AG04450 (cell line): Measurements from ENCODE around the gene C7orf25. TPM values are rescaled to one million over a fixed set of nuclear protein-coding genes. Genes with fewer than 3 reads are reported as not detected.

ENCODE experiments used
- CTCF ChIA-PET: fragments of 300-600, 350-600 bp; formaldehyde crosslinking; extraction: SDS; loops from one replicate; lab custom pipeline; 2022; ENCODE audit warnings: antibody characterized with exemption, inconsistent platforms; lab: Charles Lee
- POLR2A ChIA-PET: fragments of 350-600 bp; formaldehyde crosslinking; extraction: SDS; loops from one replicate; lab custom pipeline; 2021; ENCODE audit warnings: antibody characterized with exemption, inconsistent platforms; lab: Yijun Ruan, JAX
- DNase-seq: peaks from one replicate; pipeline ENCODE4 v3.0.0-alpha.2; 2011; ENCODE audit warnings: low read depth, low spot score
- H3K27ac ChIP-seq: one replicate; pipeline ENCODE4 v1.5.1; 2012; ENCODE audit warnings: low read depth, low read length, control low read depth
- H3K27me3 ChIP-seq: one replicate; pipeline ENCODE4 v1.6.0; 2012; ENCODE audit warnings: low read length; ENCODE audit not compliant: control insufficient read depth, insufficient read depth
- H3K4me3 ChIP-seq: 2 replicates; pipeline ENCODE4 v1.5.1; 2011; ENCODE audit warnings: mild to moderate bottlenecking, low read depth, low read length, control low read depth
- H3K9me3 ChIP-seq: 2 replicates; pipeline ENCODE4 v1.5.1; 2012; ENCODE audit warnings: low read length; ENCODE audit not compliant: control insufficient read depth, insufficient read depth
- polyA plus RNA-seq: library from polyadenylated mRNA; depleted of rRNA; stranded (reverse); fragments of >200 nt; gene quantifications from 2 replicates; pipeline ENCODE4 v1.2.3, GENCODE V29; 2011
- TF ChIP-seq, protein P1 (sequence below): IDR thresholded peaks from 2 replicates; pipeline ENCODE4 v1.5.1; 2011; ENCODE audit warnings: low read depth, low read length, control low read depth, inconsistent platforms

The C7orf25 gene
- polyA plus RNA-seq, 1 experiment: 3.8 TPM

DNA sequence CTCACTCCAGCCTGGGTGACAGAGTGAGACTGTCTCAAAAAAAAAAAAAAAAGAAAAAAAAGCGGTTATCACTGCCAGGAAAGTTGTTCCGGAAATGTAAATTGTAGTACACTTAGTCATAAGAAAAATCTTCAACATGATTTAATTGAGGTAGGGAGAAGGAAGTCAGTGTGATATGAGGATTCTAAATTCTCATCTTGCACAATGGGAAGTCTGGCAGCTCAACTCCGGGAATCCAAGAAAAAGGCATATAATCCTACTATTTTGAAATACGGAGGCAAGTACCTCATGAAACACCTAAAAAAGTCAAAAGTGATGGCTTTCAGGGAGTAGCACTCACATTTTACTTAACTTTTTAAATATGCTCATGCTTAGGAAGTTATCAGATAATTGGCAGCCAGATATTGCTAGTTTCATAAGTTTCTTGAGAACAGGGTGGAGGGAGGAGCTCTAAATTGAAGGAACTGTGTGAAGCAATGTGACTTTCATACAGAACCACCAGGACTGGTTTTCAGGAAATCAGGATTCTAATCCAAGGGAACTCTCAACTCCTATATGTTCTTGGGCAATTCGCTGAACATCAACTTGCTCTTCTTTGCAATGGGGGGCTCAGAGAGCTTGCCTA lies 2.7 kb upstream of the C7orf25 start:
- POLR2A ChIA-PET: interaction anchor here (0.6 to 0.7 kb wide), 2 partner anchors 668 to 1173 kb away, joined by 3 to 5 read pairs; partner anchors contain the start of gene STK17A
- Histone ChIP-seq H3K27ac (no peak overlapping the region), H3K4me3 (no peak overlapping the region), H3K27me3 (no peaks in the 10 kb centered on the region), H3K9me3 (no peaks in the 10 kb centered on the region)
- DNase-seq: no peak
- TF ChIP-seq, protein P1, sequence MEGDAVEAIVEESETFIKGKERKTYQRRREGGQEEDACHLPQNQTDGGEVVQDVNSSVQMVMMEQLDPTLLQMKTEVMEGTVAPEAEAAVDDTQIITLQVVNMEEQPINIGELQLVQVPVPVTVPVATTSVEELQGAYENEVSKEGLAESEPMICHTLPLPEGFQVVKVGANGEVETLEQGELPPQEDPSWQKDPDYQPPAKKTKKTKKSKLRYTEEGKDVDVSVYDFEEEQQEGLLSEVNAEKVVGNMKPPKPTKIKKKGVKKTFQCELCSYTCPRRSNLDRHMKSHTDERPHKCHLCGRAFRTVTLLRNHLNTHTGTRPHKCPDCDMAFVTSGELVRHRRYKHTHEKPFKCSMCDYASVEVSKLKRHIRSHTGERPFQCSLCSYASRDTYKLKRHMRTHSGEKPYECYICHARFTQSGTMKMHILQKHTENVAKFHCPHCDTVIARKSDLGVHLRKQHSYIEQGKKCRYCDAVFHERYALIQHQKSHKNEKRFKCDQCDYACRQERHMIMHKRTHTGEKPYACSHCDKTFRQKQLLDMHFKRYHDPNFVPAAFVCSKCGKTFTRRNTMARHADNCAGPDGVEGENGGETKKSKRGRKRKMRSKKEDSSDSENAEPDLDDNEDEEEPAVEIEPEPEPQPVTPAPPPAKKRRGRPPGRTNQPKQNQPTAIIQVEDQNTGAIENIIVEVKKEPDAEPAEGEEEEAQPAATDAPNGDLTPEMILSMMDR: no peak
- CTCF ChIA-PET: interaction anchor here (0.7 kb wide), 1 partner anchor 27 kb away, joined by 4 read pairs; no protein-coding TSS in a partner anchor

DNA sequence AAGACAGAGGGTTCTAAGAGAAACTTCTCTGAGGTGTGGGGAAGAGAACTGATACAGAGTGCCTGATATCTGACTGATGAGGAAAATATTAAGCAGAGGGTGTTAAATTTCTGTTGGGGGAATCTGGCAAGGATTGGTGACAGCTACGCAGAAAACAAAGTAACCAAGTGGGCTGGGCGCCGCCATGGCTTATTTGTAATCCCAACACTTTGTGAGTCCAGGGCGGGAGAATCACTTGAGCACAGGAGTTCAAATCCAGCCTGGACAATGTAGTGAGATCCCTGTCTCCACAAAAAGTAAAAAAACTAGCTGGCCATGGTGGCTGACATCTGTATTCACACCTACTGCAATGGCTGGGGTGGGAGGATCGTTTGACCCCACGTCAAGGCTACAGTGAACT lies 2.1 kb upstream of the C7orf25 start:
- no peak for DNase-seq
- TF ChIP-seq, protein P1: no peak
- no peaks in the 10 kb centered on the region for H3K9me3 ChIP-seq
- no peaks in the 10 kb centered on the region for H3K27me3 ChIP-seq
- H3K4me3 ChIP-seq: no peak overlapping the region
- ChIA-PET CTCF (interaction anchor here (0.7 kb wide), 1 partner anchor 27 kb away, joined by 4 read pairs; no protein-coding TSS in a partner anchor), POLR2A (interaction anchor here (0.7 kb wide), 1 partner anchor 1173 kb away, joined by 5 read pairs; no protein-coding TSS in a partner anchor)
- no peak overlapping the region for H3K27ac ChIP-seq

DNA sequence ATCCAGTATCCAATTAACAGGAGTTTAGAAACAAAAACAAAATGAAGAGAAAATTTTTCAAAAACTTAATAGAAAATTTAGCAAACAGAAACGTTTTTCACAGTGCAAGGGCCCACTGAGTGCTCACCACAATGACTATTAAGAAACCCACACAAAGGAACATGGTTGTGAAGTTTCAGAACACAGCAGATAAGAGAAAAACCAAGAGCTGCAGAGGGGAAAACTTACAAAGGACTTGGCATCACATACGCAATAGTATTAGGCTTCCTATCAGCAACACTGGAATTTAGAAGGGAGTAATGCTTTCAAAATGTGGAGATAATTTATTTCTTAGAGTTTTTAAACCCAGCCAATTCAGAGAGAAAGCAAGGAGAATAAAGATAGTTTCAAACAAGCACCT lies 1.7 kb upstream of the C7orf25 start:
- H3K9me3 ChIP-seq: no peaks in the 10 kb centered on the region
- no peak overlapping the region for H3K4me3 ChIP-seq
- TF ChIP-seq, protein P1: no peak
- CTCF ChIA-PET: no interaction called here
- H3K27me3 ChIP-seq: no peaks in the 10 kb centered on the region
- no peak overlapping the region for H3K27ac ChIP-seq
- POLR2A ChIA-PET: no interaction called here
- no peak for DNase-seq

DNA sequence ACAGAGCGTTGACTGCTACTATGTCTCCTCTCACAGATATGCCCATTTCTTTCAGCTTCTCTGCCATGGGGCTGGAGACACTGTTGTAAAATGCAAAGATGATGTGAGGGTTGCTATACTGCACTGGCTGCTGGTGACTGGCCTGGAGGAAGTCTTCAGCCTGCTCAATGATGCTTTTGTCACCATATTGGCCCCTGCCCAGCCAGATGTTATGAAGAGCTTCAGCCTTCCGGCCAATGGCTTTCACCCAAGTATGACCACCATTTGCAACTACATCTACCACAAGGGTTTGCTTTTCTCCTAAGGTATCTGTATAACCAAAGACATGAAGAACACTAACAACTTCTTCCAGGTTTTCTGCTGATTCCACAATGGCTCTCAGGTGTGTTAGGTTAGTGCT lies 1.6 kb downstream of the C7orf25 start:
- CTCF ChIA-PET: interaction anchor here (0.8 to 0.9 kb wide), 4 partner anchors 31 to 970 kb away, joined by 3 to 5 read pairs (median 4); no protein-coding TSS in a partner anchor
- Histone ChIP-seq H3K27ac (no peak overlapping the region), H3K27me3 (no peaks in the 10 kb centered on the region), H3K9me3 (no peaks in the 10 kb centered on the region), H3K4me3 (no peak overlapping the region)
- DNase-seq: no peak
- TF ChIP-seq, protein P1: no peak
- POLR2A ChIA-PET: interaction anchor here (0.9 kb wide), 1 partner anchor 22 kb away, joined by 3 read pairs; the partner anchor contains the start of genes MRPL32 and PSMA2

DNA sequence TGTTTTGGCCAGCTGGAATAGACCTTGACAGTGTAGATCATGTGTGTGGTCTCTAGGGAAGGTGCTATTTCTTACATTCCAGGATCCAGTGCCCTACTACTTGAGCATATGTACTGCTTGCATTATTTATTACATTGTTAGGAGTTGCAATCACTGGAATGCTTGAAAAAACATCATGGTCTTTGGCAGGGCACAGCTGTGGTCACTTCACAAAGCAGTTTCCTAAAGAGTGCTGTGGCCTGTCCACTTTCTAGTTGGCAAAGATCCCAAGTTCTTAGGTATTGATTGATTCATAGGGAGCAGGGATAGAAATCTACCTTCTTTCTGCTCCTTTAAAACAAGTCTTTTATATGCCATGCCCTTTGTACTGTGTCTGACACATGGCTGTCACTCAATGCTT lies 4.6 kb downstream of the C7orf25 start:
- H3K27ac ChIP-seq: no peak overlapping the region
- no peak for DNase-seq
- TF ChIP-seq, protein P1: no peak
- POLR2A ChIA-PET: no interaction called here
- CTCF ChIA-PET: no interaction called here
- no peaks in the 10 kb centered on the region for H3K27me3 ChIP-seq
- H3K4me3 ChIP-seq: no peak overlapping the region
- H3K9me3 ChIP-seq: no peaks in the 10 kb centered on the region
